ENCODE data around the gene TP53AIP1. TPM values are rescaled to one million over a fixed set of nuclear protein-coding genes. Genes with fewer than 3 reads are reported as not detected.

Gene TP53AIP1
- total RNA-seq, 1 experiment from 2014 or later: not detected

DNA sequence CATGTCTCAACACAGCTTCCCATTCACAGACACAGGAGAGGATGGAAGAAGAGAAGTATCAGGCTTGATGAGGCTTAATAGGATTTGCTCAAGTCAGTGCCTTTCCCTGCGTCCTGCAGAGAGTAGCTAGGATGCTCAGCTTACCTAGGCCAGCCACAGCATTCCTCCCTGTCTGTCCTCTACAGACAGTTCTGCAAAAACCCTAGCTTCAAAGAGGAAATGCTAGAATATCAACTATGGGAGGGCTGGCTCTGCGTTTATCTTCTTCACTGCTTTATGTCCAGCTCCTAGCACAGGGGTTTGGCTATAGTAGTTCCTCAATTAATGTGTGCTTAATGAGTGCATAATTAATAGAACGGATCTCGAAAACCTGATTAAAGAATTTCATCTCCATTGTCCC is 35.1 kb downstream of the TP53AIP1 start:
- Mint-ChIP-seq H3K27ac (no peak overlapping the region), H3K27me3 (ENCODE audit: low read depth) (peaks cover 91% of the 10 kb centered on the region), H3K9me3 (peaks cover 2 to 3% of the 10 kb centered on the region in 2 experiments; a peak in 4 of 5 replicates), H3K4me1 (peaks cover 19 to 26% of the 10 kb centered on the region in 2 experiments), H3K4me3 (no peak overlapping the region), H3K36me3 (ENCODE audit: insufficient read depth in 1 of 3, low read depth in 3 of 3) (0 out of 7 replicates have a peak, but pooled peaks cover 0 to 4% (median 0%) of the 10 kb centered on the region in 3 experiments)
- Histone ChIP-seq H3K27me3 (ENCODE audit: insufficient read depth, low read length) (peaks cover 35% of the 10 kb centered on the region), H2AK5ac (ENCODE audit: insufficient read length, low read length) (no peak overlapping the region), H3K56ac (ENCODE audit: insufficient read length, low read depth, low read length) (no peak overlapping the region), H2BK12ac (ENCODE audit: insufficient read length, low read depth, low read length) (no peak overlapping the region), H2BK5ac (ENCODE audit: insufficient read length, low read length) (no peak overlapping the region), H3K4me2 (ENCODE audit: insufficient read depth, insufficient read length, low read length) (no peak overlapping the region), H3K14ac (ENCODE audit: insufficient read depth, low read length) (no peak overlapping the region), H2BK15ac (ENCODE audit: low read depth, low read length) (no peak overlapping the region), H4K8ac (replicated peaks; ENCODE audit: insufficient read length, low read depth, low read length) (no peak overlapping the region), H2BK20ac (ENCODE audit: low read depth, low read length, poor library complexity, severe bottlenecking) (no peak overlapping the region), H4K5ac (ENCODE audit: insufficient read length, low read depth, low read length) (no peak overlapping the region), H3T11ph (ENCODE audit: low read length) (no peak overlapping the region), H3K79me2 (ENCODE audit: insufficient read depth, low read length) (no peaks in the 10 kb centered on the region), H3K4ac (ENCODE audit: low read depth, low read length) (no peak overlapping the region), H3K27ac (ENCODE audit: insufficient read length, low read depth, low read length) (no peak overlapping the region), H2AFZ (ENCODE audit: low read length) (no peak overlapping the region), H2BK120ac (ENCODE audit: low read depth, low read length, poor library complexity, severe bottlenecking) (no peak overlapping the region), H3K23me2 (ENCODE audit: insufficient read length, low read depth, low read length, poor library complexity, severe bottlenecking) (peaks cover 8% of the 10 kb centered on the region), H3K18ac (ENCODE audit: insufficient read length, low read depth, low read length) (no peak overlapping the region), H3K9me3 (ENCODE audit: control insufficient read depth, low read depth, low read length) (no peaks in the 10 kb centered on the region), H3K79me1 (ENCODE audit: insufficient read depth, low read depth, low read length, poor library complexity, severe bottlenecking) (no peaks in the 10 kb centered on the region), H3K9ac (ENCODE audit: extremely low read depth, insufficient read length, low read length) (no peak overlapping the region), H3K23ac (ENCODE audit: insufficient read length, low read depth, low read length) (no peak overlapping the region), H3K4me1 (ENCODE audit: insufficient read depth, low read length) (peaks cover 2% of the 10 kb centered on the region; the same call in 1 of the 2 replicates), H4K91ac (ENCODE audit: insufficient read length, low read depth, low read length) (no peak overlapping the region), H4K20me1 (ENCODE audit: control insufficient read depth, insufficient read depth, insufficient read length) (no peaks in the 10 kb centered on the region)
- no peak for TF ChIP-seq CTCF (conservative IDR thresholded peaks at IDR 0.05)
- no CpG with 5 or more reads among the region's 4 CpGs for WGBS (ENCODE audit: extremely low coverage, insufficient read length, low lambda C conversion rate)
- no peak for DNase-seq
